Colonic mucosa (tissue), 4 donors: ENCODE data around the gene SHROOM4. TPM values are rescaled to one million over a fixed set of nuclear protein-coding genes. Genes with fewer than 3 reads are reported as not detected.

ENCODE experiments used
- DNase-seq: peaks from one replicate; pipeline ENCODE4 v3.0.0-alpha.2; 2020
- H3K27ac ChIP-seq: fragments of 200-600 bp; one replicate; pipeline ENCODE4 v1.8.0; 2021
- H3K27me3 ChIP-seq: fragments of 200-600 bp; one replicate; pipeline ENCODE4 v1.8.0; 2021
- H3K36me3 ChIP-seq: fragments of 200-600 bp; one replicate; pipeline ENCODE4 v1.8.0; 2021
- H3K4me1 ChIP-seq: fragments of 200-600 bp; one replicate; pipeline ENCODE4 v1.8.0; 2021; ENCODE audit warnings: mild to moderate bottlenecking
- H3K4me3 ChIP-seq: fragments of 200-600 bp; one replicate; pipeline ENCODE4 v1.8.0; 2021
- H3K9ac ChIP-seq, 2 donors: one replicate each; pipeline ENCODE4 v1.7.0; 2013; ENCODE audit warnings: control low read depth in 2 of 2, low read depth in 2 of 2, low read length in 2 of 2
- H3K9me3 ChIP-seq: fragments of 200-600 bp; one replicate; pipeline ENCODE4 v1.8.0; 2021
- CTCF ChIP-seq: fragments of 200-600 bp; IDR thresholded peaks from one replicate; pipeline ENCODE4 v1.8.0; 2022; ENCODE audit warnings: antibody characterized with exemption, mild to moderate bottlenecking
- intact Hi-C: fragments of 100-400 bp; cut with DNase I; formaldehyde crosslinking; loops from one replicate; pipeline ENCODE4 v1.14.1; 2022
- total RNA-seq, 2 donors: library from RNA; stranded (reverse); fragmentation: NEBNext Ultra II Directional in 1 of 2; extraction: Animal tissue kit (Norgen Biotek cat#: 25700) in 1 of 2; gene quantifications; one replicate each; pipeline ENCODE4 v1.2.1, GENCODE V29; 2021
- donor health status: healthy.
- donor health status: DM: no; HTN: no; CAD: no.
- donor health status: DM: no; HTN: no; CAD: no.

SHROOM4 gene
- total RNA-seq, 2 donors from 2014 or later = 2.2 to 3.3 TPM

GRCh38 chrX:50723006-50723405 is 91.0 kb downstream of the SHROOM4 start:
- Histone ChIP-seq H3K27ac (no peak overlapping the region), H3K4me3 (no peak overlapping the region), H3K4me1 (no peaks in the 10 kb centered on the region), H3K36me3 (no peaks in the 10 kb centered on the region), H3K9me3 (no peaks in the 10 kb centered on the region), H3K9ac (no peak overlapping the region), H3K27me3 (no peaks in the 10 kb centered on the region)
- intact Hi-C loops = no loop called here
- no peak for DNase-seq
- no peak for TF ChIP-seq CTCF

DNA sequence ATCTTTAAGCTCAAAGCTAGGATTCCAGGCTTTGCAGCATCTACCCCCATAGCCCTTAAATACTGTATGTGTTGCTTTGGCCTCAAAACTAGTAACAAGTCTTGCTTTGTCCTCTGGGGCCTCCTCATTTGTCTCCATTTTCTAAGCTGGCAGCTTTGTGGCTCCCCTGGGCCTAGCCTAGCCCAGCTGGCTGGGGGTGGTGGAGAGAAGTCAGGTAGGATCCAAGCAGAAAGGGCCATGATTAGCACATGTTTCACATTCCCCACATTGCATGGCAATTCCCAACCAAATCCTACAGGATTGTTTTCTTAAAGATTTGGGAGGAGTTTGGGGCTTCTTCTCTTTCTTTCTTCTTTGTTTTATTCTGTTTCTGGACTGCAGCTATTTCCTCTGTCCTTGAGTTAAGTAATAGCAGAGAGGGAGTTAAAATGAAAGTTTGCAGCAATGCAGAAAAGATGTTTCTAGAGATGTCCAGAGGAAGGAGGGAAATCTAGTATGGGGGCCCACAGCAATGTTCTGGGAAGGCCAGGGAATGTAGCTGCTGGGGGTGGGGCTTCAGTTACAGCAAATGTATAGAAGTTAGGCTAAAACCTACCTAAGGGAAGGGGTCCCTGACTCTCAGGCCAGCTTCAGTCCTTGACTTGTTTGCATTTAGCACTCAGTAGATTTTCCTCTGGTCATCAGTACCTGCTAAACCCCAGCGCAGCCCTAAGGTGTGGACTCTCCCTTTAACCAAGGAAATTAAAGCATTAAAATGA is 92.1 kb downstream of the SHROOM4 start:
- no peak for TF ChIP-seq CTCF
- intact Hi-C loops = no loop called here
- Histone ChIP-seq H3K27ac (no peak overlapping the region), H3K4me3 (no peak overlapping the region), H3K4me1 (no peaks in the 10 kb centered on the region), H3K9ac (no peak overlapping the region), H3K27me3 (no peaks in the 10 kb centered on the region), H3K9me3 (no peaks in the 10 kb centered on the region), H3K36me3 (no peaks in the 10 kb centered on the region)
- no peak for DNase-seq

- Histone ChIP-seq H3K9ac (no peak overlapping the region), H3K27me3 (no peaks in the 10 kb centered on the region), H3K4me1 (no peaks in the 10 kb centered on the region), H3K36me3 (no peaks in the 10 kb centered on the region), H3K4me3 (no peak overlapping the region), H3K27ac (no peak overlapping the region), H3K9me3 (no peaks in the 10 kb centered on the region)
- TF ChIP-seq CTCF = no peak
- no peak for DNase-seq
- intact Hi-C loops = no loop called here
Observed at GRCh38 chrX:50719614-50720013, 94.4 kb downstream of the SHROOM4 start.

DNA sequence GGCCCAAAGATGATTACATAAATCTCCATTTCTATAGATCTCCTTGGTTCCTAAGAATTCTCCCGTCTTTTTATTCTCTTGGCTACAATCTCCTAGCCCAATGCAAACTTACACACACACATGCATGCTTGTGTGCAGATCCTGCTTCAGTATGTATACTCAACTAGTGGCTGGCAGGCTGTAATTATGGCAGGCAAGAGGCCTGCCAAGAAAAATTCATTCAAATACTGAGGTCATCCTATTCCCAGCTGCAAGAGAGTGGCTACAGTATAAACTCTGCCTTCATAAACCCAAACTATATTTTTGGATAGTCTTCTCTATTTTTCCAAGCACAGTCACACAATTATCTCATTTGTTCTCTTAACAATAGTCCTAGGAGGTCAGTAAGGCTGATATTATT is 95.2 kb downstream of the SHROOM4 start:
- Histone ChIP-seq H3K9me3 (no peaks in the 10 kb centered on the region), H3K4me1 (no peaks in the 10 kb centered on the region), H3K27me3 (no peaks in the 10 kb centered on the region), H3K4me3 (no peak overlapping the region), H3K9ac (no peak overlapping the region), H3K27ac (no peak overlapping the region), H3K36me3 (no peaks in the 10 kb centered on the region)
- no peak for TF ChIP-seq CTCF
- intact Hi-C loops = no loop called here
- DNase-seq = no peak

- intact Hi-C loops = no loop called here
- no peak for DNase-seq
Observed at GRCh38 chrX:50716706-50717105, 97.3 kb downstream of the SHROOM4 start.

More at GRCh38 chrX:50716706-50717105, 97.3 kb downstream of the SHROOM4 start:
- H3K4me3 ChIP-seq = no peak overlapping the region
- no peak for TF ChIP-seq CTCF
- no peak overlapping the region for H3K9ac ChIP-seq
- H3K27ac ChIP-seq = no peak overlapping the region
- H3K9me3 ChIP-seq = no peaks in the 10 kb centered on the region
- H3K27me3 ChIP-seq = peaks cover 2% of the 10 kb centered on the region
- no peaks in the 10 kb centered on the region for H3K4me1 ChIP-seq
- H3K36me3 ChIP-seq = no peaks in the 10 kb centered on the region
